Esophagus squamous epithelium (tissue), 4 donors: ENCODE results near the gene PTK6.

Experiments
- POLR2A ChIP-seq, 4 donors: fragments of 450-650 bp; IDR thresholded peaks; one replicate each; pipeline ENCODE4 v1.6.1; 2017; ENCODE audit warnings: antibody characterized with exemption in 4 of 4, mild to moderate bottlenecking in 4 of 4, moderate library complexity in 3 of 4
- TF ChIP-seq, protein P1 (sequence below), 6 experiments: fragments of 450-650 bp in 4 of 6; fragments of 200-600 bp in 2 of 6; sonication (generic) in 2 of 6; IDR thresholded peaks; one replicate each; pipeline ENCODE4 v1.5.1; 2016 to 2019; ENCODE audit warnings: antibody characterized with exemption in 6 of 6, mild to moderate bottlenecking in 4 of 6, moderate library complexity in 4 of 6

DNA sequence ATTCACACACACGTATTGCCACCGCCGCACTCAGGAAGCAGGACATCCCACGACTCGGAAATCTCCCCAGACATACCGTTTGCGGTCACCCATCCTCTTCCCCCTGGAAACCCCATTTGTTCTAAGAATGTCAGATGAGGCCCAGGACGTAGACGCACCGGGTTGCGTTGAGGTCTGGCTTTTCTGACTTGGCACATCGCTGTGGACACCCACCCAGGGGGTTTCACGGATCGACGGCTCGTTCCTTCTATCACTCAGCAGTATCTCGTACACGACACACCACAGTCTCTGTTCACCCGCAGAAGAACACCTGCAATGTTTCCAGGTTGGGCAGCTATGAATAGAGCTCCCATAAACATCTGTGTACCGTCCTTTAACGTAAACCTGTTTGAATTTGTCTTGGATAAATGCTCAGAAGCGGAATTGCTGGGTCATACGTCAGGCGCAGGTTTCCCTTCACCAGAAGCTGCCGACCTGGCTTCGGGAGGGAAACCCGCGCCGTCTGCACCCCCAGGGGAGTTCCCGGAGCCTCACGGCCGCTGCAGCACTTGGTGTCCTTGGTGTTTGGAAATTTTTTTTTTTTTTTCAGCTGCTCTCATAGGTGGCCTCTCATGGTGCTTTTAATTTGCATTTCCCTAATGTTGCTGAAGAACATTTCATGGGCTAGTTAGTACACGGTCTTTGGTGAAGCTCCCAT, 29.0 kb downstream of the PTK6 start:
- TF ChIP-seq POLR2A (IDR thresholded peaks at IDR 0.05) = no peak
- TF ChIP-seq, protein P1, sequence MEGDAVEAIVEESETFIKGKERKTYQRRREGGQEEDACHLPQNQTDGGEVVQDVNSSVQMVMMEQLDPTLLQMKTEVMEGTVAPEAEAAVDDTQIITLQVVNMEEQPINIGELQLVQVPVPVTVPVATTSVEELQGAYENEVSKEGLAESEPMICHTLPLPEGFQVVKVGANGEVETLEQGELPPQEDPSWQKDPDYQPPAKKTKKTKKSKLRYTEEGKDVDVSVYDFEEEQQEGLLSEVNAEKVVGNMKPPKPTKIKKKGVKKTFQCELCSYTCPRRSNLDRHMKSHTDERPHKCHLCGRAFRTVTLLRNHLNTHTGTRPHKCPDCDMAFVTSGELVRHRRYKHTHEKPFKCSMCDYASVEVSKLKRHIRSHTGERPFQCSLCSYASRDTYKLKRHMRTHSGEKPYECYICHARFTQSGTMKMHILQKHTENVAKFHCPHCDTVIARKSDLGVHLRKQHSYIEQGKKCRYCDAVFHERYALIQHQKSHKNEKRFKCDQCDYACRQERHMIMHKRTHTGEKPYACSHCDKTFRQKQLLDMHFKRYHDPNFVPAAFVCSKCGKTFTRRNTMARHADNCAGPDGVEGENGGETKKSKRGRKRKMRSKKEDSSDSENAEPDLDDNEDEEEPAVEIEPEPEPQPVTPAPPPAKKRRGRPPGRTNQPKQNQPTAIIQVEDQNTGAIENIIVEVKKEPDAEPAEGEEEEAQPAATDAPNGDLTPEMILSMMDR (IDR thresholded peaks at IDR 0.05) = no peak
